Tibial artery (tissue), 4 donors: ENCODE data around the gene POM121L2.

Experiments
- DNase-seq, 2 donors: peaks; one replicate each; pipeline ENCODE4 v3.0.0-alpha.2; 2019
- H3K27ac ChIP-seq, 2 donors: fragments of 200-600 bp; sonication (generic) in 1 of 2; 1 replicate in 1 of 2; 2 replicates in 1 of 2; pipeline ENCODE4 v1.5.1; 2018 to 2019; ENCODE audit warnings: mild to moderate bottlenecking in 1 of 2
- H3K27me3 ChIP-seq, 2 donors: fragments of 200-600 bp; sonication (generic) in 1 of 2; one replicate each; pipeline versions ENCODE4 v1.5.1 to v1.6.0; 2016 to 2019
- H3K36me3 ChIP-seq, 3 donors: fragments of 200-600 bp; sonication (generic) in 2 of 3; one replicate each; pipeline ENCODE4 v1.5.1; 2016 to 2019; ENCODE audit warnings: mild to moderate bottlenecking in 2 of 3
- H3K4me1 ChIP-seq, 4 donors: fragments of 200-600 bp; sonication (generic) in 2 of 4; 1 replicate in 3 of 4; 2 replicates in 1 of 4; pipeline ENCODE4 v1.5.1; 2016 to 2019
- H3K4me3 ChIP-seq, 2 donors: fragments of 200-600 bp; sonication (generic) in 1 of 2; 1 replicate in 1 of 2; 2 replicates in 1 of 2; pipeline ENCODE4 v1.5.1; 2018 to 2019; ENCODE audit warnings: mild to moderate bottlenecking in 2 of 2
- H3K9me3 ChIP-seq, 3 donors: fragments of 200-600 bp; sonication (generic) in 1 of 3; one replicate each; pipeline ENCODE4 v1.5.1; 2016 to 2019
- CTCF ChIP-seq, 2 experiments: fragments of 200-600 bp in 1 of 2; fragments of 450-650 bp in 1 of 2; IDR thresholded peaks; one replicate each; pipeline ENCODE4 v1.5.1; 2017 to 2019; ENCODE audit warnings: antibody characterized with exemption in 2 of 2, mild to moderate bottlenecking in 1 of 2, moderate library complexity in 1 of 2
- intact Hi-C: fragments of 100-400 bp; cut with DNase I; formaldehyde crosslinking; loops from one replicate; pipeline ENCODE4 v1.15.0; 2023; ENCODE audit warnings: low total_unique reads

POM121L2 gene

GRCh38 chr6:27286141-27286540 lies 25.9 kb downstream of the POM121L2 start:
- Histone ChIP-seq H3K4me3 (no peak overlapping the region), H3K27me3 (peaks cover 6 to 89% of the 10 kb centered on the region in 2 donors), H3K27ac (no peak overlapping the region), H3K36me3 (no peaks in the 10 kb centered on the region), H3K9me3 (peaks cover 0 to 13% (median 10%) of the 10 kb centered on the region in 3 donors), H3K4me1 (no peaks in the 10 kb centered on the region)
- TF ChIP-seq CTCF (IDR thresholded peaks at IDR 0.05), result no peak
- no peak for DNase-seq
- intact Hi-C loops, result no loop called here

GRCh38 chr6:27283279-27283678 lies 28.8 kb downstream of the POM121L2 start:
- no peak for TF ChIP-seq CTCF (IDR thresholded peaks at IDR 0.05)
- Histone ChIP-seq H3K4me3 (no peak overlapping the region), H3K36me3 (no peaks in the 10 kb centered on the region), H3K4me1 (no peaks in the 10 kb centered on the region), H3K27me3 (peaks cover 6 to 85% of the 10 kb centered on the region in 2 donors), H3K9me3 (peaks cover 0 to 11% (median 8%) of the 10 kb centered on the region in 3 donors), H3K27ac (no peak overlapping the region)
- intact Hi-C loops, result no loop called here
- no peak for DNase-seq

DNA sequence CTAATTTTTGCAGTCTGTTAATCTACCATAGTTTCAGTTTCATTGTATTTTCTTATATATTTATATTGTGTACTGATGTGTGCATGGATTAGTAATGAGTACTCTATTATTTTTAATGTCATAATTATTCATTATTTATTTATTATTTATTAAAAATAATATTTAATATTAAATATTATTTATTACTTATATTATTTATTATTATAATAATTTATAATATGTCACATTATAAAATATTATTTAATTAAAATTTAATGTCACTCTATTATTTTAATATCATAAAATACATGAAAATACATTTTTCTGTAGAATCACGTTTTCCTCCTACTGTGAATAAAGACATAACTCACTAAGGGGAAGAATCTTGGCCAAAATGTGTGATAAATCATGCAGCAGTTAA lies 30.5 kb downstream of the POM121L2 start:
- H3K27me3 ChIP-seq, result peaks cover 6 to 84% of the 10 kb centered on the region in 2 donors
- no peak overlapping the region for H3K4me3 ChIP-seq
- no peak for DNase-seq
- H3K36me3 ChIP-seq, result no peaks in the 10 kb centered on the region
- H3K27ac ChIP-seq, result no peak overlapping the region
- intact Hi-C loops, result no loop called here
- H3K4me1 ChIP-seq, result no peaks in the 10 kb centered on the region
- peaks cover 0 to 19% (median 8%) of the 10 kb centered on the region in 3 donors for H3K9me3 ChIP-seq
- no peak for TF ChIP-seq CTCF (IDR thresholded peaks at IDR 0.05)

GRCh38 chr6:27281105-27281539 lies 31.0 kb downstream of the POM121L2 start:
- intact Hi-C loops, result no loop called here
- no peak for TF ChIP-seq CTCF (IDR thresholded peaks at IDR 0.05)
- Histone ChIP-seq H3K4me1 (no peaks in the 10 kb centered on the region), H3K4me3 (no peak overlapping the region), H3K36me3 (no peaks in the 10 kb centered on the region), H3K9me3 (peaks cover 0 to 21% (median 8%) of the 10 kb centered on the region in 3 donors), H3K27ac (no peak overlapping the region), H3K27me3 (peaks cover 6 to 83% of the 10 kb centered on the region in 2 donors)
- no peak for DNase-seq

DNA sequence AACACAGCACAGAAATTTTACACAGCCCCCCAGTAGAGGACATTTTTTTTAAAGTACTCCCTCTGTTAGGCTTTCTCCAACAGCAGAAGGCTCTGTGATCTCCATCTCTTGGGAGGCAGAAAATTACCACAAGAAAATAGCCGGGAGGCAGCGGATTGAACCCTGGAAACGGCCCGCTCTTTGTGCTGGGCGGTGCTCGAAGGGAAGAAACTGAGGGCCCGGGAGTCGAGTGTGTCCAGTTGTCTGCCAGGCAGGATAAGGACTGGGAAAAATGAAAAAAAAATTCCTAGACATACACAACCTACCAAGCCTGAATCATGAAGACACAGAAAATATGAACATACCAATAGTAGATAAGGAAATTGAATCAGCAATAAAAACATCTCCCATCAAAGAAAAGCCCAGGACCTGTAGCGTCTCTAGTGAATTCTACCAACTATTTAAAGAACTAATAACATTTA lies 31.5 kb downstream of the POM121L2 start:
- Histone ChIP-seq H3K4me3 (no peak overlapping the region), H3K9me3 (peaks cover 0 to 21% (median 8%) of the 10 kb centered on the region in 3 donors), H3K36me3 (no peaks in the 10 kb centered on the region), H3K27me3 (peaks cover 6 to 85% of the 10 kb centered on the region in 2 donors), H3K4me1 (no peaks in the 10 kb centered on the region), H3K27ac (no peak overlapping the region)
- DNase-seq, result no peak
- intact Hi-C loops, result no loop called here
- TF ChIP-seq CTCF (IDR thresholded peaks at IDR 0.05), result no peak

- Histone ChIP-seq H3K27ac (no peak overlapping the region), H3K4me1 (no peaks in the 10 kb centered on the region), H3K36me3 (no peaks in the 10 kb centered on the region), H3K27me3 (peaks cover 6 to 84% of the 10 kb centered on the region in 2 donors), H3K9me3 (peaks cover 0 to 21% (median 8%) of the 10 kb centered on the region in 3 donors), H3K4me3 (no peak overlapping the region)
- intact Hi-C loops, result no loop called here
- no peak for DNase-seq
- no peak for TF ChIP-seq CTCF (IDR thresholded peaks at IDR 0.05)
Measured at GRCh38 chr6:27280064-27280539, 32.0 kb downstream of the POM121L2 start.
